HuH-7.5 (cell line): ENCODE measurements around the gene DGCR6L.
"Not testable (repeated sequence)": the region's sequence is repeated elsewhere in the genome, so short reads cannot be mapped to it uniquely, and the experiment has no call there.

Experiments used
- DNase-seq: peaks from one replicate; pipeline ENCODE4 v3.0.0; 2011; ENCODE audit warnings: low spot score

The DGCR6L gene

DNA sequence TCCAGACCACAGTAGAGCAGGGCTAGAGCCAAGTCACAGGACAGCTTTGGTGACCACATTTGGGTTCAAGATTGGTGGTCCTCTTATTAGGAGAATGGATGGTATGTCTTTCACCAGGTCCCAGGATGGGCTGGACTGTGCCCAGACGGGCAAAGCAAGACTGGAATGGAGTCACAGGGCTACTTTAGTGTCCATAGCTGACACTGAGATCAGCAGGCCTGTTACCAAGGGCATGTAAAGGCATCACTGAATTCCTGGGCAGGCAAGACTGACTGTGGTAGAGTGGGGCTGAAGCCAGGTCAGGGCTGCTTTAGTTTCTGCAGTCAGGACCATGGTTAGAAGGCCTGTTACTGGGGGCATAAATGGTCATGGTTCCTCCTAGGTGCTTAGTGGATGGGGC is 6.1 kb upstream of the DGCR6L start:
- DNase-seq: not testable (repeated sequence)

DNA sequence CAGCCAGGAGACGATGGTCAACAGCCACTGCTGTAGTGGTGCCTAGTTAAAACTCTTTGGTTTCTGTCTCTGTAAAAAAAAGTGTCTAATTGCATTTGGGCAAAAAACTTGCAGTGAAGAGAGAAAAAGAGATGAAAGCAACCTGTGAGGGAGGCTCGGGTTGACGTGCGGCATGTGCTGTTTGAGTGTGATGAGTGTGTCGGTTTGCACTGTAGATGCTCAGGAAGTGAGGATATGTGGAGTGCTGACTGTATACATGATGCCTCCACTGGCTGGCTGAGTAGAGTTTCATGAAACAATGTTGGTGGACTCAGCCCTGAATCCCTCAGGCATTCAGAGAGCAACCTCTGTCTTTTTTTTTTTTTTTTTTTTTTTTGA is 4.3 kb upstream of the DGCR6L start:
- no peak for DNase-seq

GRCh38 chr22:20321552-20322211 is 1.8 kb upstream of the DGCR6L start:
- not testable (repeated sequence) for DNase-seq

DNA sequence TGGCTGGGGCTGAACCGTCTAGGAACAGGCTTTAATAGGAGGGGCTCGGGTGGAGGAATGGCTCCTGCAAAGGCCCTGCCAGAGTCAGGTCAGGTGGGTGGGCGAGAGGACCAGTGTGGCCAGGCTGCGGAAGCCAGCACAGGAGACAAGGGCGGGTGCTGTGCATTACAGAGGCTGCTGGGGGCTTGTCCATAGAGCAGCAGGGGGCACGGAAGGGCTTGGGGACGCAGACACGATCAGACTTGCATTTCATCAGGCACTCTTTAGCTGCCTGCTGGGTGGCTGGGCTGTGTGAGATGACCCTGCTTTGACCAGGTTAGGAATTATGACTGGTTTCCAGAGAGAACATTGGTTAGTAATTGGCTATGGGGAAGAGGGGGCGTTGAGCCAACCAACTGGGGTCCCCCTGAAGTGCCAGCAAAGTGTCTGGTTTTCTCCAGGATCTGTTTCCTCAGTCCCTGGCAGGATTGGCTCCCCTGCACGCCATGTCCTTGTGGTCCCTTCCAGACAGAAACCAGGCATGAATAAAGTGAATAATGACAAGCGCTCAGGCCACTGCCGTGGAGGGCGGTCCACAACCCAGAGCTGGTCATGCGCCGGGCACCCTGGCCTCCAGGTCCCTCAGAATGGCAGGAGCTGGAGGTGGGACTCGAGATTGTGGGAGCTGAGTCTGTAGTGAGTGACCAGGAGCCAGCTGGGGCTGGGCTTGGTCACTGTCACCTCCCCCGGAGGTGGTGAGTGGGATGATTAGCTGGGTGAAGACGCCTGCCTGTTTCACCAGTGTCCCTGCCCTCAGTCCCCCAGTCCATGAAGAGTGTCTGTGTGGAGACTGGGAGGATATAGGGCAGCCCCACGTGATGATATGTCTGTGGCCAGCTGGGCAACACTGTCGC is 1.0 kb upstream of the DGCR6L start:
- DNase-seq: not testable (repeated sequence)

DNA sequence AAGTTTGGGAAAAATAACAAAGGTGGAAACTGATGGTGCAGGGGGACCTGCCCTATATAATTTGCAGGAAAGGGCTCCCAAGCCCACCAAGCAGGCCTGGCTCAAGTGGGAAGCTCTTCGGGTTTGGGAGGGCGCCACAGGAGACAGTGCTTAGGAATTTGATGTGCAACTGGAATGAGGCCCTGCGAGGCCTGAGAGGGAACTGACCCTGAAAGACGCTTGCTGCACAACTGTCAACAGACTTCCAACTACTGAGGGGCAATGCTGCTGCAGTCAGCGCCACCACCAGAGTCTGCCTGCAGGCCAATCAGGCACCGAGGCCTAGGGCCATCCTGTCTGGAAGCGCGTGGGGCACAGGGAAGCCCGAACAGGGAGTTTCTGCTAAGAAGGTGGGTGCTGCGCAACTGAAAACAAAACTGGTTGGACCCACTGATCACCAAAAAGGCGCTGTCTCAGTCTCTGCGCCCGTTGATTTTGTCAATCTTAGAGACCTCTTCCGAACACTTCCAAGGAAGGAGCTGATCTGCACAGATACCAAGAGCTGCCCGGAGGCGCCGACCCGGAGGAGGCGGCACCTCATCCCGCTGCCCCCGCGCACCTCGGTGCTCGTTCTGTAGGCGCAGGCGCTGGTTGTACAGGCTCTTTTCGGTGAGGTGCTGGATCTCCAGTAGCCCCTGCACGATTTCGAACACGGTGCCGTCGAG is 667 bp downstream of the DGCR6L start:
- no peak for DNase-seq

GRCh38 chr22:20318043-20318688 is 1.7 kb downstream of the DGCR6L start:
- not testable (repeated sequence) for DNase-seq

DNA sequence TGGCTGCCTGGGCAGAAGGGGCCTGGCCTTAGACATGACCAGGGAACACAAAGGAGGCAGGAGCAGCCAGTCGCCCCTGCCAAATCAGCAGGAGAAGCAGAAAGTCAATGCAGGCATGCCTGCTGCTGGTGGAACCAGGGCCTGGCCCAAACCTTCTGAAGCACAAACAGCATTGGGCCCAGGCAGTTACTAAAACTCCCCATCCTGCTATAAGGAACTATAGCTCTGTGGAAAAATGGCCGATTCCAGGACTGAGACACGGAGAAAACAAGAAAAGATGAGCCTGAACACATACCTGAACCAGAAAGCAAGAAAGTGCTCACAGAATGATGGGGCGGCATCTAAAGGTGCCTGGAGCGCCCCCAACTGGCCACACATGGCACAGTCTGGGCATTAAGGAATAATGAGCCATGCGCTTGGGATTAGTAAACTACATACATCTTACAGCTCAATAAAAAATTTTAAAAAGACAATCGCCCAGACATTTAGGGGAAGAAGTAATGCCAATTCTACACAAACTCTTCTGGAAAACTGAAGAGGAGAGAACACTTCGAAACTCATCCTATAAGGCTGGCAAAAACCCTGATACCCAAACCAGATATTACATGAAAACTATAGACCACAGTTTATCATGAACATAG is 2.3 kb downstream of the DGCR6L start:
- not testable (repeated sequence) for DNase-seq

GRCh38 chr22:20316844-20317401 is 2.9 kb downstream of the DGCR6L start:
- DNase-seq: no peak

DNA sequence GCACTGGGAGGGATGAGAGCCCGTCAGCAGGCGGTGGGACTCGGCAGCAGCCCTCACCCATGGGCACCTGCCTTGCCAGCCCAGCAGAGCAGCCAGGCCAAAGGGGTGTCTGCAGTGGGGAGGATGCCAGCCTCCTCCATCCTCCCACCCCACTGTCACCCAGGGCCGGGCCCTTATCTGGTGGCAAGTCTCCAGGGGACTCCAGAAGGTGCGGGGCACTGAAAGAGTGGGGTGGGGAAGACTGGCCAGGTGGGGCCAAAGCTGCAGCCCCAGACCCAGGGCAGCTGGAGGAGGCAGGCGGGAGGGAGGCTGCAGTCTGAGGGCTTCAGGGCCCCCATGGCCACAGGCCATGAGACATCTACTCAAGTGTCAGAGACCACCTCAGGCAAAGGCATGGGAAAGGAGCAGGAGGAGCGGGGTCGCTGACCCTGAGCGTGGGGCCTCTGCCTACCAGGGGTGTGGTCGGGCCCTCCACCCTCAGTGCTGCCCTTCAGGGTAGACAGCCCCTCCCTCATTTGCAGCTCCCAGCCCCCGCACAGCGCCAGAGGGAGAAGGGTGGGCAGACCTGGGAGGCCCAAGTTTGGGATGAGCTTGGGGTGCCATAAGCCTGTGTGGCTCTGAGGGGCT is 3.5 kb downstream of the DGCR6L start:
- DNase-seq: no peak

- no peak for DNase-seq
Measured at GRCh38 chr22:20315337-20316216, 4.3 kb downstream of the DGCR6L start.

DNA sequence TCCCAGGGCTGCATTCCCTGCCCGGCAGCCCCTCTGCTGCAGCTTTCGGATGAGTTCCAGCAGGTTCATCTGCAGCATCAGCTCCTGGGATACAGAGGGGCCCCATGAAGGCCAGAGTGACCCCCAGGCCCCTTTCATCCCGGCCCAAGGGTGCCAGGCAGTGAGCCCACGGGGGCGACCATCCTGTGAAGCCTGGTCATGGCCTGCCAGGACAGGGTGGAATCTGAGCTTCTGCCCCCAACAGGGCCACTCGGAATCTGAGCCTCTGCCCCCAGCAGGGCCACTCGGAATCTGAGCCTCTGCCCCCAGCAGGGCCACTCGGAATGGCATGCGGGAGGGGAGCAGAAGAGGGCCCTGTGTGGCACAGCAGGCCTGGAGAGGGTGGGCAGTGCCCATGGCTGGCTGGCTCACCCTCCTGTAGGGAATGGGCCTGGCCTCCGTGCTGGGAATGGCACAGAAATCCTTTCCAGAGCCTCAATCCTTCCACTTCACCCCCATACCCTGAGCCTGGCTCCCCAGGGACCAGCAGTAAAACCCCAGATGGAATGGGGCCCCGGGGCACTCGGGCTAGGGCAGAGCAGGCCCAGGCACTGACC is 5.0 kb downstream of the DGCR6L start:
- not testable (repeated sequence) for DNase-seq

DNA sequence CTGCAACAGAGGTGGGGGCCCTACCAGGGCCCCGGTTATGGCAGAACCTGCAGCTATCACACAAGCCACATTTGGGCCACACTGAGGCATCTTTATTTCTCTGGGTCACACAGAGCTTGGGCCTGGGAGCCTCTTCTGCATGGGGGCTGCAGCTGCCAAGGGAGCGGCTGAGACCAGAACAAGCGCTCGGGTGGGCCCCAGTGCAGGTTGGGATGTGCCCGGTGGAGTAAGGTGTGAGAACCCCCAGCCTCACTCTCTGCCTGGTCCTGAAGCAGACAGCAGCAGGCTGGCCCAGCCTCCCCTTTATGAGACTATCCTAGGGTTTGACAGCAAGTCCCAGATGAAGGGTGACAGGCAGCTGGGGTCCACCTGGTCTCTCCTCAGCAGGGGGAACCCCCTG is 5.7 kb downstream of the DGCR6L start:
- not testable (repeated sequence) for DNase-seq

DNA sequence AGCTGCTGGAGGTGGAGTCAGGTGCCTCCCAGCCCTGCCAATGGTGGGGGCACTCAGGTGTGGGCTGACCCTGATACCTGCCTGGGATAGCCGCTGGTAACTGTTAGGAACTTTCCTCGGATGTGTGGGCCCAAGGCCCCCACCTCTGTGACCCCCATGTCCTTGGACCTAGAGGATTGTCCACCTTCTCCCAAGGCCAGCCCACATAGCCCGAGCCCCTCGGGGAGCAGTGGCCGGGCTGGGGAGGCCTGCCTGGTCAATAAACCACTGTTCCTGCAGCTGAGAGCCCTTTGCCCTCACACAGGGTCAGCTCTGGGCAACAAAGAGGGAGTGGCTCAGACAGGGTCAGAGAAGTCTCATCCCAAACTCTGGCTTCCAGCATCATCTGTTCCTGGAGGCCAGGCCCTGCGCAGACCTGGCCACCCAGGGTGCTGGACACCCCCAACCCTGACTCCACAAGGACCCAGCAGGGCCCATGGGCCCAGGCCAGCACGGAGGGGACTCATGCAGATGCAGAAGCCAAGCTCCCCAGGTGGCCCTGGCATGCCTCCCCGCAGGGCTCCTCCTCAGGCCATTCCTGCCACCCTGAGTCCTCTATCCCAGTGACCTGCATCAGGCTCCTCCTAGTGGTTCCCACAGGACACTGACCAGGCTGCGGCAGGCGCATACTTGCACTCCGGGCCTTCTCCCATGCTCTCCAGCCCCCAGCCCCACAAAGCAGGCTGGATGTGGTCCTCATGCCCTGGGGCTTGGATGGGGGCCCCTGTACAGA is 6.4 kb downstream of the DGCR6L start:
- DNase-seq: not testable (repeated sequence)

- no peak for DNase-seq
Measured at GRCh38 chr22:20312396-20313191, 7.3 kb downstream of the DGCR6L start.

- not testable (repeated sequence) for DNase-seq
Measured at GRCh38 chr22:20311249-20312062, 8.4 kb downstream of the DGCR6L start.

GRCh38 chr22:20310773-20311172 is 9.1 kb downstream of the DGCR6L start:
- not testable (repeated sequence) for DNase-seq

DNA sequence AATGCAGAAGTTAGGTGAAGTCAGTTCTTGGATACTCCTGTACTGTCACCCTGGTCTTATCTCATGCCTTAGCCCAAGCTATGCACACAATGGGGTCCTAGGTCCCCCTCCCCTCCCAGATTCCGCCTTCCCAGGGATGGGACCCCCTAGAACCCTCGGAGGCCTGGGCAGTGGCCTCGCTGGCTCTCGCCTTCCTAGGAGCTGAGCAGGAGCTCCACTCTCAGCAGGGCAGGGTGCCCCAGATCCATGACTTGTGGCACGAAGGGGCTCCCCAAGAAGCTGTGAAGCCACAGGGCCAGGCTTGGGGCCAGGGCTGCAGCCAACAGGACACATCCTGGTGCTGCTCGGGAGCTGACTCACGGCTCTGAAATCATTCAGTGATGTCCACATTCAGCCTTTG is 9.7 kb downstream of the DGCR6L start:
- not testable (repeated sequence) for DNase-seq
